ENCODE data around the gene ADGRG6. TPM values are rescaled to one million over a fixed set of nuclear protein-coding genes. Genes with fewer than 3 reads are reported as not detected.
"Not testable (repeated sequence)": the region's sequence is repeated elsewhere in the genome, so short reads cannot be mapped to it uniquely, and the experiment has no call there.

Gene ADGRG6
- total RNA-seq, 1 experiment from 2014 or later, result 8.1 TPM

DNA sequence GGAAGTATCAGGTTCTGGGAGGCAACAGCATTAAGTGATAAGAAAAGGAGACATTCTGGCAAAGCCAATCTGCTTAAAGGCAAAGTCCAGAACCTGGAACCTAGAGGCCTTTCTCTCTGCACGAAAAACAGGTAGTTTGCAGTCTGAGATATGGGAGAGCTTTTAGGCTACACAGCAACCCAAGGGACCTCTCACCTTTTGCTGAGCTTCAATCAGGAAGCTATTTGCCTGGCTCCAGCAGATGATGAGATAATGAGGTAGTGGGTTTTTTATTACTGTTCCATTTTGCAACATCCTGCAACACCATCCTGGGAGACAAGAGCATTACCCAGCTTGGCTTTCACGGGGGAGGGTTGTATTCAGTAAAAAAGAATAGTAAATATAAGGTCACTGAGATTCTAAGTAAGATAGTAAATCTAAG is 143.1 kb downstream of the ADGRG6 start:
- DNase-seq (ENCODE audit: low spot score), result no peak

DNA sequence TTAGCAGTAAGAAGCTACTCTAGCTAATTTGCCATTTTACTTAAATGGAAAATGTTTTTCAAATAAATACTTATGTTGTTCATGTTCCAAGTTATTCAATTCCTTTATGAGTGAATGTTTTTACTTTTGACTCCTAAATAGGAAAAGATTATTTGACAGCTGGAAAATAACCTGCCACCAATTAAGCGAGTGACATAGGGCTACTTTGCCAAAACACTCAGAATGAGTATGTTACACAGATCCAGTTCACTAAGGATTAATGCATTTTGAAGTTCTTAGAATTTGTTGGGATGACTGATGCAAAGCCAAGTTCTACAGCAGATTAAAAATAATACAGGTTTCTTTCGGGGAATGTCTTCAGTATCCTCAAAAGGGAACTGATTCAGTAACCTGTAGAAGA is 144.4 kb downstream of the ADGRG6 start:
- DNase-seq (ENCODE audit: low spot score), result no peak

DNA sequence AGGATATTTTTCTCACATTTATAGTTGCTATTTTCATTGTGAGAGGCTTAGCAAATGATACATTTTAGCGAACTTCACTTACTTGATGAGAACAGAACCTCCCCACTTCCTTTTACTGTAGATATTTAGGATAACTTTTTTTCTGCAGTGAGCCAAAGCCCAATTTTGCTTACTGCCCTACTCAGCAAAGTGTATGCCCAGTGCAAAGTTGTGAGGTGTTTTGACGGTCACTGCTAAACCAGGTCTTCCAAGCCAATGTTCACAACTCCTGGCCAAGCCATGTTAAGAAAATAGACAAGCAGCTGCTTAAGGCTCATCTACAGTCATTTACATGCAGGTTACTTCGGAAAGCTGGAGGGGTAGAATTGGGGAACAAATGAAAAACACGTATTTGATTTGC is 144.8 kb downstream of the ADGRG6 start:
- DNase-seq (ENCODE audit: low spot score), result no peak

DNA sequence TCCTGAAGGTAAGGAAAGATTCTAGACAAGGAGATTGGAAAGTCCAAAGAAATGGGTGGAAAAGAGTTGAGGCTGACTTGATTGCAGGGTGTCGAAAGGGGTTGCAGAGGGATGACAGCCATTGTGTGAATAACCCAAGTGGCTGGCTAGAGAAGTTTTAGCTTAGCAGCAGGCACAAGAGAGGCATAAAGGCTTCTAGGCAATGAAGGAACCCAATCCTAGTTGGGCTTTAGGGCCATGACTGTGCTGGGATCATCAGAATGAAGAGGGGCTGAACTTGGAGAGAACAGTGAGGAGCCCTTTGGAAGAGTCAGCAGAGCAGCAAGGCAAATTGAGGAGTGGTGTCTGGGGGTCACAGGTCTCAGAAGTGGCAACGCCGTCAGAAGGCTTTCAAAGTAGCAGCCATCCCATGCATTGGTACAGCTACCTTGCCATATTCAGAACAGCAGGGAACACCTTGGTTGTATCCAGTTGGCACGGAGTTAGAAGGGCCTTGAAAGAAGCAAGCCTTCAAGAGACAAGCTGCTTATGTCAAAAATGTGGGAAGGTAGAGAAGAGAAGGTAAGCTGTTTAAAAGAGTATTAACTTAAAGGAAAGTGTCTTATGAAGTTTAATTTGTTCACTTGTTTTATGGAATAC is 146.4 kb downstream of the ADGRG6 start:
- DNase-seq (ENCODE audit: low spot score), result no peak

DNA sequence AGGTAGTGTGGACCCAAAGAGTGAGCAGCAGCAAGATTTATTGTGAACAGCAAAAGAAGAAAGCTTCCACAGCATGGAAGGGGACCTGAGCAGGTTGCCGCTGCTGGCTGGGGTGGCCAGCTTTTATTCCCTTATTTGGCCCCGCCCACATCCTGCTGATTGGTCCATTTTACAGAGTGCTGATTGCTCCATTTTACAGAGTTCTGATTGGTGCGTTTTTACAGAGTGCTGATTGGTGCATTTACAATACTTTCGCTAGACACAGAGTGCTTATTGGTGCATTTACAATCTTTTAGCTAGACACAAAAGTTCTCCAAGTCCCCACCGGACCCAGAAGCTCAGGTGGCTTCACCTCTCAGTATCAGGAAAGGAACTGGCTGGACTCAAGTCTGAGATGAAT is 149.0 kb downstream of the ADGRG6 start:
- not testable (repeated sequence) for DNase-seq (ENCODE audit: low spot score)

DNA sequence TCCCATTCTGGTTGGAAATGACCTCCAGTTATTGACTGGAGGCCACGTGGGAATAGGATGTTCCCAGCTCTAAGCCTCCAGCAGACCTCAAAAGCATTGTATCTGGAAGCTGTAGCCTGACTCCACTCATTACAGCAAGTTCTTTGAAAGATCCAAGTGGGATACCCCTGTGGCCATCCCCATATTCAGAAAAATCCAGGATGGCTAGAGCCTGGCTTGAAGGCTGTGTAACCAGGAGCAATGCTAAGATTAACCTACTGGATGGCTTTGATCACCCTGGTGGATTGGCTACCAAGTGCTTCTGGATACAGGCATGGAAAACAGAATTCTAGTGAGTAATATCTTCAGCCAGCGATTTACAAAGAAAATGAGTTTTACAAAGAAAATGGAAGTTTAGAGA is 151.2 kb downstream of the ADGRG6 start:
- DNase-seq (ENCODE audit: low spot score), result no peak

DNA sequence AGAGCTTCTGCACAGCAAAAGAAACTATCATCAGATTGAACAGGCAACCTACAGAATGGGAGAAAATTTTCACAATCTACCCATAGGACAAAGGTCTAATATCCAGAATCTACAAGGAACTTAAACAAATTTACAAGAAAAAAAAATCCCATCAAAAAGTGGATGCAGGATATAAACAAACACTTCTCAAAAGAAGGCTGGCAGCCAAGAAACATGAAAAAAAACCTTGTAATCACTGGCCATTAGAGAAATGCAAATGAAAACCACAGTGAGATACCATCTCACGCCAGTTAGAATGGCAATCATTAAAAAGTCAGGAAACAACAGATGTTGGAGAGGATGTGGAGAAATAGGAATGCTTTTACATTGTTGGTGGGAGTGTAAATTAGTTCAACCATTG is 152.4 kb downstream of the ADGRG6 start:
- DNase-seq (ENCODE audit: low spot score), result peak; percentile 22

DNA sequence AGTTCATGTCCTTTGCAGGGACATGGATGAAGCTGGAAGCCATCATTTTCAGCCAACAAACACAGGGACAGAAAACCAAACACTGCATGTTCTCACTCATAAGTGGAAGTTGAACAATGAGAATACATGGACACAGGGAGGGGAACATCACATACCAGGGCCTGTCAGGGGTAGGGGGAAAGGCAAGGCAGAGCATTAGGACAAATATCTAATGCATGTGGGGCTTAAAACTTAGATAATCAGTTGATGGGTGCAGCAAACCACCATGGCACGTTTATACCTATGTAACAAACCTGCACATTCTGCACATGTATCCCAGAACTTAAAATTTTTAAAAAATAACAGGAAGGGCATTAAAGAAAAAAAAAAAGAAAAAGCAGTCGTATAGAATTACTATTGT is 153.0 kb downstream of the ADGRG6 start:
- DNase-seq (ENCODE audit: low spot score), result not testable (repeated sequence)

DNA sequence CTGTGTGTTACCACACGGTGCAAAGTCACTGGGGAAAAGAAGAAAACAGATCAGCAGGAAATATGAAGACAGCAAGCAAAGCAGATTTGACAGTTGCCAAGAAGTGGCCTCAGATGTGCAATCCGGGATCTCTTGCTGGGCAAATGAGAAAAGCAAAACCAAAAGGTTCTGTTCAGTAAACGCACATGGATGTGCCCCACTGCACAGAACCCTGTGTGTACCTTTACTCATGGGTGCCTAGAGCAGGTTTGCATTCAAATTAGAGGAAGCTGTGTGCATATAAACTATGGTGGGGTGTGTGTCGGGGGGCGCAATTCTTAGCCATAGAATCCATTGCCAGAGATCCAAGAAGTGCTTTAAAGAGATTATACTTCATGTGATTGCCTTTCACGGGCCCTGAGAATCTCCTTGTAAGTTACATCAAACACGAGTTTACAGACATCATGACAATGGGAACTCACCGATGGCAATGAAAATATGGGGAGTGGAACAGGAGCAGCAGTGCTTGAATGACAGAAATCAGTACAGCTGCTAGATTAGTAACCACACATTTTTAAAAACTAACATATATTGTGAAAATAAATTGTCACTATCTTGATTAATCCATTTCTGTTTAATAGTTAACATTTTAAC is 154.3 kb downstream of the ADGRG6 start:
- no peak for DNase-seq (ENCODE audit: low spot score)

DNA sequence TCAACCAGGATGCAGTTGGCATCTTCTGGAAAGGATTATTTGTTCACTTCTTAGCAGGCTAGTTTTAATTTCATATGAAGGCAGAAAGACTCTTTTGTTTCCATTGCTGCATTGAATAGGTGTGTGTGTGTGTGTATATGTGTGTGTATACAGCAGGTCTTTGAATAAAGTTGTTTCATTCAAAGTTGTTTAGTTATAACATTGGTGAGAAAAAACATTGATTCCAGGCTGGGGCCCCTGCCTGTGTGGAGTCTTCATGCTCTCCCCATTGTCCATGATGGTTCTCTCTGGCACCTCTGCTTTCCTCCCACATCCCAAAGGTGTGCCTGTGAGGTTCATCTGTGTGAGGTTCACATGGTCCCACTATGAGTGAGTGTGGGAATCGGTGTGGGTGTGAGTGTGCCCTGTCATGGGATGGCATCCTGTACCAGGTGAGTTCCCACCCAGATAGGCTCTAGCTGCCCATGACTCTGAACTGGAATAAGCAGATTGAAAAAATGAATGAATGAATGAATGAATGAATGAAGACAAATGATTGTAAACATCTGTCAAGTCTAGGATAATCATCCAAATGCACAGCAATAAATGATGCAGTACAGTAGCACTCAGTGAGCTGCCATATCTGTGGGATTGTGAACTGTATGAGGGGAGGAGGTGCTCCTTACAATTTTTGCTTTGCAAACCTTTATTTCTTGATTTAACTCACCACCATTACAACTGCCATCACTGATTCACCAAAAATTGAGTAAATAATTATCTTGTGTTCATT is 156.0 kb downstream of the ADGRG6 start:
- DNase-seq (ENCODE audit: low spot score), result no peak

DNA sequence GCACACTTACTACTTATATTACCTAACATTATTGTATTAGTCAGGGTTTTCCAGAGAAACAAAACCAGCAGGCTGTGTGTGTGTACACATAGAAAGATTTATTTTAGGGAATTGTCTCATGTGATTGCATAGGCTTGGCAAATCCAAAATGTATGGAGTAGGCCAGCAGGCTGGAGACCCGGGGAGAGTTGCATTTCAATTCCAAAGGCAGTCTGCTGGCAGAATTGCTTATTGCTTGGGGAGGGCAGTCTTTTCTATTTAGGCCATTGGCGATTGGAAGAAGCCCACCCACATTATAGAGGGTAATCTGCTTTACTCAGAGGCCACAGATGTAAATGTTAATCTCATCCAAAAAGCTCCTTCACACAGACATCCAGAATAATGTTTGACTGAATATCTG is 157.0 kb downstream of the ADGRG6 start:
- DNase-seq (ENCODE audit: low spot score), result no peak

DNA sequence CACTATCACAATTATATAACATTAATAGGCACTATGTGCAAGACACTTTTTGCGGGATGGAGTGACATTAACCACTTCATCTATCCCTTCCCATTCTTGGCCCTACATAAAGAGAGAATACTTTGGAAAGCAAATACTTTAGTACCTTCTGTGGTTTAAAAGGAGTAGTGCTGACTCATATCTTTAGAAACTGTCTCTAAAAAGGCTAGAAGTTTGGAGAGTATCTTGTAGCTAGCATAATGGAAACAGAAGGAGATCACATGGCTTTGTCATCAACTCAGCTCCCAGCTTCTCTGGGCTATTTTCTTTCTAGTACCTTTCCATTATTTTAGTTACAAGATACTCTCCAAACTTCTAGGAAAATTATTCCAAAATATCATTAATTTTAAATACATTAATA is 157.5 kb downstream of the ADGRG6 start:
- DNase-seq (ENCODE audit: low spot score), result no peak

DNA sequence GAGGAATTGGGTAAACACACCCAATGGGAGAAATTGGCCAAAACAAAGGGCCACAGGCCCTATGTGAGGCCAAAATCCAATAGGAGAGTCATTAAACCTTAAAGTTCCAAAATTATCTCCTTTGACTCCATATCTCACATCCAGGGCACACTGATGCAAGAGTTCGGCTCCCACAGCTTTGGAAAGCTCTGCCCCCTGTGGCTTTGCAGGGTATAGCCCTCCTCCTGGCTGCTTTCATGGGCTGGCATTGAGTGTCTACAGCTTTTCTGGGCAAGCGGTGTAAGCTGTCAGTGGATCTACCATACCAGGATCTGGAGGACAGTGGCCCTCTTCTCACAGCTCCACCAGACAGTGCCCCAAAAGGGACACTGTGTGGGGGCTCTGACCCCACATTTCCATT is 160.5 kb downstream of the ADGRG6 start:
- no peak for DNase-seq (ENCODE audit: low spot score)

DNA sequence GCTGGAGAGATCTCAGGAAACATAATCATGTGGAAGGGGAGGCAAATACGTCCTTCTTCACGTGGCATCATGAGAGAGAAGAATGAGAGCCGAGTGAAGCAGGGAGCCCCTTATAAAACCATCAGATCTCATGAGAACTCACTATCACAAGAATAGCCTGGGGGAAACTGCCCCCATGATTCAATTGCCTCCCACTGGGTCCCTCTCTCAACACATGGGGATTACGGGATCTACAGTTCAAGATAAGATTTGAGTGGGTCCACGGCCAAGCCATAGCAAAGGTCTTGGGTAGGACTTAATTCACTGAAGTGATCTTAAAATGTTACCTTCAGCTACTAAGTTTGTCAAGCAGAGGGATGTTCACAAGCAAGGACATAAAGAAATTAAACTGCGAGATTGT is 162.2 kb downstream of the ADGRG6 start:
- no peak for DNase-seq (ENCODE audit: low spot score)

DNA sequence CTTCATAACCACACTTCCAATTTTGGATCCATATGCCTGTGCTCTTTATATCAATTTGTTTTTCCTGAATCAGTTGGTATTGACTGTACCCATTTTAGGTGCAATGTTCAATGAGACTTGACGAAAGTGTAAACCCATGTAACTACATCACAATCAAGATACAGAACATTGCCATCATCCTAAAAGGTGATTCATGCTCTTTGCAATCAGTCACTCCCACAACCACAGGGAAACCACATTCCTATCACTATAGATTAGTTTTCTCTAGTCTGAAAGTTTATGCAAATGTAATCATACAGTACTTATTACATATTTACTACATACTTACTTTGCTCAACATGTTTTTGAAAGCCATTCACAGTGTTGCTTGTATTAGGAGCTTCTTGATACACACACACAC is 167.4 kb downstream of the ADGRG6 start:
- DNase-seq (ENCODE audit: low spot score), result no peak

DNA sequence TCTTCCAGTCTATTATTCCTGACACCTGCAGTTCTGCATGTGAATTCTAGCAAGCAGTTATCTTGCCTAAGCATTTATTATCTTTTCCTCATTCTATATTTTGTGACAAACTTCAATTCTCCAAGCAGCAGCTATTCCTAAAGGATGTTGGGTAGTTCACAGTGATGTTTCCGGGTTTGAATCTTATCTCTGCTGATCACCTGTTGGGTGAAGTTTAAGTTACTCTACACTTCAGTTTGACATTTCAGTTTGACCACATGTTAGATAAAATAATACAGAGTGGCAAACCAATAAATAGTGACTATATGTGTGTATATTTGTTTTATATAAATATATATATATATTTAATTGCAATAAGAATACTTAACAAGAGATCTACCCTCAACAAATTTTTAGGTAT is 168.6 kb downstream of the ADGRG6 start:
- DNase-seq (ENCODE audit: low spot score), result no peak

DNA sequence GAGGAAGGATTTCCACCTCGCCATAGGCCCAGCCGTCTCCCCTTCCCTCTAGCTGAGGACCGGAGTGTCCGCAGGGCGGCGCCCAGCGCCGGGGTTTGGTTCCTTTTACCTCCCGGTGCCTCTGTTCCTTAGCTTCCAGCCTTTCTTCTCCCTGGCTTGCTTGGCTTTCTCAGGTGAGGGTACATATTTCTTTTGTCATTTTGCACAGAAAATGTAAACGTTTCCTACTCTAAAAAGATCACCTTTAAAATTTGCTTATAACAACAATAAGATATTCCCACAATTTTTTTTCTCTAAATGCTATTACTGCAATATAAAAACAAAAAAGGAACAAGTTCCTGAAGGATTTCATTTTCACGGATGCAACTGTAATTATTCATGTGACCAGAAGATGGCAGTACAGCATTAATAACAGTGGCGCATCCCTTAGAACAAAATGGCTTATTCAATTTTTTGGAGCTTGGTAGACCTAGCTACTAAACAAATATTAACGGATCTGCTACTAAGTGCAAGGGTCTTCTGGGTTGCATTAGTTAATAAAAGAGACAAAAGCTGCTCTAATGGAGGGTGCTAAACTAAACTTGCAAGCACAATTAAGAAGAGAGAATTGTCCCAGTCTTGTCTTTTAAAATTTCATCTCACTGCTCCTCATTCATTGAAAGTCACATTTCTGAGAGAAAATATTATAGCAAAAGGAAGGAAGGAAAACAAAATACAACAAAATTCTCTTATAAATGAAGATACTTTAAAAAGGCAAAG is 172.9 kb downstream of the ADGRG6 start:
- peak; percentile 82 for DNase-seq (ENCODE audit: low spot score)

DNA sequence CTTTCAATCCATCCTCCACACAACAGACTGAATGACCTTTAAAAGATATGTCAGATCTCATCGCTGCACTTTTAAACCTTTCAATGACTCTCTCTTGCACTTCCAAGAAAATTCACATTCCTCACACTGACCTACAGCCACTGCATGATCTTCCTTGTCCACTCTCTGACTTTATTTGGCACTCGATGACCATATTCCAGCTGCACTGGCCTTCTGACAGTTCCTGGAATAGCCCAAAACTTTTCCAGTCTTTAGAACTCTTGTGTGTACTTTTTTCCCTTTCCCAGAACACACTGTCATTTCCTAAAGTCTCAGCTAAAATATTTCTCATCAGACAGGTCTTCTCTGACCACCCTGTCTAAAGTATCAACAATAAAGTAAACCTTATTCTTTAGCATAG is 174.6 kb downstream of the ADGRG6 start:
- no peak for DNase-seq (ENCODE audit: low spot score)

DNA sequence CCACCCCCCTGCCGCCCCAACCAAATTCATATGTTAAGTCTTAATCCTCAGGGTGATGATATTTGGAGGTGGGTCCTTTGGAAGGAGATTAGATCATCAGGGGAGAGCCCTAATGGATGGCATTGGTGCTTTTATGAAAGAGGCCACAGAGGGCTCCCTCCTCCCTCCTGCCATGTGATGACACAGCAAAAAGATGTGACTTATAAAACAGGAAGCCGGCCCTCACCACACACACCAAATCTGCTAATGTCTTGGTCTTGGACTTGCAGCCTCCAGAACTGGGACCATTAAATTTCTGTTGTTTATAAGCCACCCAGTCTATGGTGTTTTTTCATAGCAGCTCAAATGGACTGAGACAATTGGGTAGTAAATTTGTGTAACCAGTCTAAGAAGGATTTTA is 176.3 kb downstream of the ADGRG6 start:
- DNase-seq (ENCODE audit: low spot score), result peak; percentile 17

DNA sequence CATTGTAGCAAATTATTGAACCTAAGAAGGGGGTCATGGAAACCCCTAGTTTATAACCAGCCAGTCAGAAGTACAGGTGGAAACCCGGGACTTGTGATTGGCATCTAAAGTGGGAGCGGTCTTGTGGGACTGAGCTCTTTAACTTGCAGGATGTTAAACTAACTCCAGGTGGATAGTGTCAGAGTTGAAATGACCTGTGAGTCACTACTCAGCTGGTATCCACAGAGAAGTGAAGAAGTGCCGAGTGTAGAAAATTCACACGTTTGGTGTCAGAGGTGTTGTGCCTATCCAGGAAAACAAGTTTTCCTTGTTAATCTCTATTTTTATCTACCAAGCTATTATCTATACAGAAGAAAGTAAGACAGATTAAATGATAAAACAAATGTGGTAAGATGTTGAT is 179.7 kb downstream of the ADGRG6 start:
- DNase-seq (ENCODE audit: low spot score), result no peak

DNA sequence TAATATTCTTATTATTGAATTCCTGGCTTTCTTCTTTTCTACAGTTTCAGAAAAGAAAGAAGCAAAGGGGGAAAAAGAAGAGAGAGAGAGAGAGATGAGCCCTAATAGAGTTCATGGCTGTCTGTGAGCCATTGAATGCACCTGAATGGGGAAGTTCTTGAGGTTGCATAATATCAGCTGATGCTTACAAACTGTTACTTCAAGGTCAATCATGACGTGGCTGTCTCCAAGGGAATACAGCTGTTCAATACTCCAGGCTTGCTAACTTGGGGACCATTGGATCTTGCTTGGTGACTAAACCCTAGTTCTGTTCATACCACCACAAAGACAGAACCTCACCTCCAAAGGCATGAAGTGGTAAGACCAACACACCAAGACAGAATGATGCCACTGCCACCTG is 180.4 kb downstream of the ADGRG6 start:
- no peak for DNase-seq (ENCODE audit: low spot score)

DNA sequence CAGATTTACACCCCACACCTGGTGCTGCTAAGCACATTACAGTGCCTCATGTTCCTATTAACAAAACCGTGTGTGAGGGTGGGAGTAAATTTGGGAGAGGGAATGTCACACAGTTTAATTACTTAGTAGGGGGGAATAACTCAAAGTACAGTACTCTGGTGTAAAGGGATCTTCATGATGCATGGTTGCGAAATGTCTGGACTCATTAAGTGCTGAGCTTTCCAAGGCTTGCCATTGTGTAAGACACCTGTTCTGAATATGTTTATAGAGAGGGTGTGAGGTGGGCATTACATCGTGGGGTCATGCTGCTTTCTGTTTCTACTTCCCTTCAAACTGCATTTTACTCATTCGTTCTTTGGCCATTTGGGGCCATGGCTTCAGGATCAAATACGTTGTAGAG is 181.2 kb downstream of the ADGRG6 start:
- no peak for DNase-seq (ENCODE audit: low spot score)
